HG02763 (cell line): ENCODE measurements around the gene PTPN1.
"Not testable (repeated sequence)": the region's sequence is repeated elsewhere in the genome, so short reads cannot be mapped to it uniquely, and the experiment has no call there.

Experiments used
- ATAC-seq: cut with Tn5 transposase; IDR thresholded peaks from one replicate; pipeline ENCODE4 v1.9.1; 2021; ENCODE audit warnings: mild to moderate bottlenecking, moderate library complexity; ENCODE audit not compliant: unreplicated experiment

Gene PTPN1

DNA sequence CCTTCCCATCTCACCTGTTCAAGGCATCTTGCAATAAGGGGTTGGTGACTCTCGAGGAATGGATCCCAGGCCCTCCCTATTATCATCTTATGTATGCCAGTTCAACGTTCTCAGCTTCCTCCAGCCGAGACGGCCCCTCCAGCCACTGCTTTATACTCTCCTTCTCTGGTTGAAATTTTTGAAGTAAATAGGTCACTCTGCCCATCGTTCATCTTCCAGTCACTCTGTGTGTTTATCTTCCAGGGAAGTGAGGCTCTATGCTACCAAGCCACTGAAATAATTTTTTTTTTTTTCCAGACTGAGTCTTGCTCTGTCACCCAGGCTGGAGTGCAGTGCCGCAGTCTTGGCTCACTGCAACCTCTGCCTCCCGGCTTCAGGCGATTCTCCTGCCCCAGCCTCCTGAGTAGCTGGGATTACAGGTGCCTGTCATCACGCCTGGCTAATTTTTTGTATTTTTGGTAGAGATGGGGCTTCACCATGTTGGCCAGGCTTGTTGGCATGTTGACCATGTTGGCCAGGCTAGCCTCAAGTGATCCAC lies 17.0 kb downstream of the PTPN1 start:
- no peak for ATAC-seq

DNA sequence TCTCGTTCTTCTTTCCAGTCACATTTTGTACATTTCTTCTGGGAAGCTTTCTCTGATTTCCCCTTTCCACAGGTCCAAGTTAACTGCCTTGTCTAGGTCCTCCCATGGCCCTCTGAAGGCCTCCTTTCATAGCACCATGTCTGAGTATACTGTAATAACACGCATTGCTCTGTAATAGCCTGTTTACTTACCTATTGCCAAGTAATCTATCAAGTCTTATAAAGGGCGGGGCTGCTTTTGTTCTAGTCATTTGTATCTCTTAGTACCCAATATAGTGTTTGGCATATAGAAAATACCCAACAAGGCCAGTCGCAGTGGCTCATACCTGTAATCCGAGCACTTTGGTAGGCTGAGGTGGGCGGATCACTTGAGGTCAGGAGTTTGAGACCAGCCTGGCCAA lies 17.9 kb downstream of the PTPN1 start:
- no peak for ATAC-seq

DNA sequence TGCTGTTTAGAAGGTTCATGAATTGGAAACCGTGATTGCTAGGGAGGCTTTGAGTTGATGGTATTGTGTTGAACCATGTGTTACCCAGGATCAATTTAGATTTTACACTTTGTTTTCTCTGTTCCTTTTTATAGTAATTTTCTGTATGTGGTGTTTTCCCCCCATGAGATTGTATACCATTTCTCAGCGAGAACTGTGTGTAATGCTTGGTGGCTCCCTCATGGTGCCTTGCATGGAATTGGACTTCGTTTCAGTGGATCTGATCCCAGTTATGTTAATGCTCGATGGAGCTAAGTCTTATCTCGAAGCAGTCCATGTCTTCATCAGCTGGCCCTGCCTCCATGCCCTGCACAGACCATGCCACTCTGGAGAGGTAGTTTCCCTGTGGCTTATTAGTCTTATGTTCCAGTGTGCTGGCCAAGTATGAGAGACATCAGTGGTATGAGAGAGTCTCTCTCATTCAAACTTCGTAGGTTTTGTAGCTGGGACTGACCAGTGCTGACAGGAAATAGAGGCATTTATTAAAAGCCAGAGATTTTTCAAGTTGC lies 18.7 kb downstream of the PTPN1 start:
- no peak for ATAC-seq

DNA sequence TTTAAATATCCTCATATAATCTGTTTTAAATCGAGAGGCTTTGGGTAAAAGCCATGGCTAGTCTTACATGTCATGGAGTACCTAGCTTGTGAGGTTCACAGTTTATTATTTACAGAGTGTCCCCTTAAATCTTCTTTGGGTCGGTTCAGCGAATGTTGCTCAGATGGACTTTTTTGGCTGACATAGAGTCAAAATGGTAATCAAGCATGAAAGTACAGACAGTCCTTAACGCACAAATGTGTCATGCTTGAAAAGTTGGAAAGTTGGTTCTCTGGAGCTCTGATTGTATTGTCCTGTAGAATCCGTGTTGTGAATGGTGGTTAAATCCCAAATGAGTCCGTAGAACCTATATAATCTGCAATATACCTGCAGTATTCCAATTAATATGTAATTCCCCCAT lies 22.0 kb downstream of the PTPN1 start:
- no peak for ATAC-seq

DNA sequence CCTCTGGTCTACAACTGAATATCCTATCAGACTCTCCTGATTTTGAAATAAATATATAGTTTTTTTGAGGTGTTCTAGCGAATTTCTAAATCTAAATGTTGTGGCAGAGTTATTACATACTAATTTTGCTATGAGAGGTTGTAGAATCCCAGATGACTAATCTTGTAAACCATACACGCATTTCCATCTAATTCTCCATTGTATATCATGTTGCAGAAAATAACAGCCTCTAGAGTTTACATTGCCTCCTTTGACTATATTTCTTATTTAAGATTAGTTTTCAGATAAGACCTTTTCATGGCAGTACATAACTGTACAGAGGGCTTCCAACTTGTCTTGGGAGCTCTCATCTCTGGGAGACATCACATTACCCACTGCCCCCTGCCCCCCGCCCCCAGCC lies 22.9 kb downstream of the PTPN1 start:
- no peak for ATAC-seq

DNA sequence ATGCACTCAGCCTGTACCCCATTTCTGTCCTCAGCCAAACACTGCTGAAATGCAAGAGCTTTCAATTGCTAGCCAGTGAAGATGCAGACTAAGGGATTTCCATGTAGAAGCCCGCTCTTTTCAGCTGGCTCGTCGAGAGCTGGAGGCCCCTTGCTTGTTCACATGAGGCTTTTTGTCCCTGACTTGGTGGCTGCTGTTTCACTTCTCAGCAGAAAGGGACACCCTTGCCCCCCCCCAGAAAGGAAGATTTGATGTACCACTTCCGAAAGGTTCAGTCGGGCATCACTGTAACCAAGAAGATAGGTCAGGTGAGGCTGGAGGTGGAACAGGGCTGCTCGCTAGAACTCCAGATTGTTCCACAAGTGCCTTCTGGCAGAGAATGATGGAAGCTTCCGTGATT lies 23.3 kb downstream of the PTPN1 start:
- no peak for ATAC-seq

DNA sequence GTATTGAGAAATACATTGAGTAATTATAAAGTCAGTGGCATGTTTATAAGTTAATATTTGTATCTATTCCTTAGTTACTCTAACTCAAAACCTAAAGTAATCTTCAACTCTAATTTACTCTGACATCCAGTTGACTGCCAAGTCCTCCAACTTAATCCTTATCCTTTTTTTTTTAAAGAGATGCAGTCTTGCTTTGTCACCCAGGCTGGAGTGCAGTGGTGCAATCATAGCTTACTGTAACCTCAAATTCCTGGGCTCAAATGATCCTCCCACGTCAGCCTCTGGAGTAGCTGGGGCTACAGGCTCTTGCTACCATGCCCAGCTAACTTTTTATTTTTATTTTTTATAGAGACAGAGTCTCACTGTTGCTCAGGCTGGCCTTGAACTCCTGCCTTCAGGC lies 24.4 kb downstream of the PTPN1 start:
- no peak for ATAC-seq

DNA sequence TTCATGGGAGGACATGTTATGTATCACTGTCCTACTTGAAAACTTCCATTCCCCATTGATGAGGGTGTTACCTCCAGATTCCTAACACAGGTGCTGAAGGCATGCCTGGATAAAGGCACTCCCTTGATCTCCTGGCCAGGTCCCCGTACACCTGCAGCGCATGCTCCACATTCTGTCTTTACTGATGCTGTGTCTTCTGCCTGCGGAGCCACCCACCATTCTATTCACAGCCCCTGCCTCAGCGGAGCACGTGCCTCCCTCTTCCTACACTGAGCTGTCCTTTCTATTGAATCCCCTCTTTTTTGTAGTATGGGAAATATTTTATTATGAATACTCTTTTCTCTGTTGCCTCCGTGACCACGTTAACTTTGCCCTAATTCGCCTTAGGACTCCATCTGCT lies 25.0 kb downstream of the PTPN1 start:
- no peak for ATAC-seq

DNA sequence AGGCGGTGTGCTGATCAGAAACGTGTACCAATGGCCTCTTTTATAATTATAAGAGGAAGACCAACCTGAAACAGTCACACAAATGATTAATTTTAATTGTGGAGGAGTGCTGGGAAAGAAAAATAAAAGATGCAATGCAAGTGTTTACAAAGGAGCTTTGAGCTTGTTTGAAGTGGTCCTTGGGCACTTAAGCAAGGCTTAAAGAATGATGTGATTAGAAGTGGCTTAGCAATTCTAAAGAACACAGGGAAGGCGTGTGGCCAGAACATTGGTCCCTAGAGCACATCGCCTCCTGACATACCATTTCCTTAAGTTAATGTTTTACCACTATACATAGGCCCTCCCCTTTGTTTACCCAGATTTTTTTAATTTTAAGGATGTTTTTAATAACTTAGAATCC lies 26.1 kb downstream of the PTPN1 start:
- no peak for ATAC-seq

DNA sequence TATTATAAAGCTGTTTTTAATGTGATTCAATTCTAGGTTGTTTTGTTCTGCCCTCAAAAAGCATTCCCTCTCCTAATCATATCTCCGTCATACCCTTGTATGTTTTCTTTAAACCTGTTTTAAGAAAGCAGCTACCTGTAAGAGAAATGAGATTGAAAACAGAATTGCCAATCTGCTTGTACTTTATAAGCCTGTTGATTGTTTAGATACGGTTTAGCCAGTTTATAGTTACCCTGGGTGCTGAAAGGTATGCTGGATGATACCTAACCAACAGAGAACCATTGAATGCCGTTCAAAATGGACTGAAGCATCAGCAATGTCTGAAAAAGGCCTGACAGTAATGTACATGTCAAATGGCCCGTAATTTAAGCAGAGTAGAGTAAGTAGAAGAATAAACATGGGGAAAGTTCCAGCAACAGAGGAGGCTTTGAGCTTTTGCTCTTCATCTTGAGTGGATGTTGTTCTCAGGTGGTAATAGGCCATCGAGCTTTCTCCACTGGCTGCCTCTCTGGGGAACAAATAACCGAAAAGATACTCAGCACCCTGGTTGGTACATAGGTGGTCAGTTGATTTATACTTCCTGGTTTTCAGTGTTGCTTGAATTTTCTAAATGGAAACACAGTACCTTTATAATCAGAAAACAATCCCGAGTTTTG lies 27.5 kb downstream of the PTPN1 start:
- ATAC-seq: no peak

DNA sequence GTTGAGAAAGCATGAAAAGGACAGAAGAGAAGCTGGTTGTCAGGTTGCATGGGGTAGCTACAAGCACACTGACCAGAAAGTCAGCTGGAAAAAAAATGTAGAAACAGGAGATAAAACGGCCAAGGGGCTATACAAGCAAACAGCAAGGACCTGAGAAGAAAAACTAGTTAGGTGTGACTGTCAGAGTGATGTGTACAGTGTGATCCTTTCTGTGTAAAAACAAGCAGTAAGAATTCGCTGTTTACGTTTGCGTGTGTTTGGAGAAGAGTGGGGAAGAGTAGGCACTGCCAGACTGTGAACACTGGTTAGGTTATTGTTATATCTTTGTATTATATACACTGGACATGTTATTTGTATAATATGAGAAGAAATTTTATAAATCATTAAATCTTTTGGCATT lies 28.1 kb downstream of the PTPN1 start:
- no peak for ATAC-seq

DNA sequence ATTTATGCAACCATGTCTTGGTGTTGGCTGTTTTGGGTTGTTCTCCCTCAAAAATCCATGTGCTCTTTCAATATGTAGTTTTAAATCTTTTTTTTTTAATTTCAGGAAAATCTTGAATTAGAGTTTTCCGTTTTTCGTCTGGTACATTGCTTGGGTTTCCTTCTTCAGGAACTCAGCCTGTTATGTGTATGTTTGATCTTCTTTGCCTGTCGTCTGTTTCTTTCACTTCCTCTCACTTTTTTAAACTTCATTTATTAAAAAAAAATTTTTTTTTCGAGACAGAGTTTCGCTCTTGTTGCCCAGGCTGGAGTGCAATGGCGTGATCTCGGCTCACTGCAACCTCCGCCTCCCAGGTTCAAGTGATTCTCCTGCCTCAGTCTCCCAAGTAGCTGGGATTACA lies 29.6 kb downstream of the PTPN1 start:
- not testable (repeated sequence) for ATAC-seq

DNA sequence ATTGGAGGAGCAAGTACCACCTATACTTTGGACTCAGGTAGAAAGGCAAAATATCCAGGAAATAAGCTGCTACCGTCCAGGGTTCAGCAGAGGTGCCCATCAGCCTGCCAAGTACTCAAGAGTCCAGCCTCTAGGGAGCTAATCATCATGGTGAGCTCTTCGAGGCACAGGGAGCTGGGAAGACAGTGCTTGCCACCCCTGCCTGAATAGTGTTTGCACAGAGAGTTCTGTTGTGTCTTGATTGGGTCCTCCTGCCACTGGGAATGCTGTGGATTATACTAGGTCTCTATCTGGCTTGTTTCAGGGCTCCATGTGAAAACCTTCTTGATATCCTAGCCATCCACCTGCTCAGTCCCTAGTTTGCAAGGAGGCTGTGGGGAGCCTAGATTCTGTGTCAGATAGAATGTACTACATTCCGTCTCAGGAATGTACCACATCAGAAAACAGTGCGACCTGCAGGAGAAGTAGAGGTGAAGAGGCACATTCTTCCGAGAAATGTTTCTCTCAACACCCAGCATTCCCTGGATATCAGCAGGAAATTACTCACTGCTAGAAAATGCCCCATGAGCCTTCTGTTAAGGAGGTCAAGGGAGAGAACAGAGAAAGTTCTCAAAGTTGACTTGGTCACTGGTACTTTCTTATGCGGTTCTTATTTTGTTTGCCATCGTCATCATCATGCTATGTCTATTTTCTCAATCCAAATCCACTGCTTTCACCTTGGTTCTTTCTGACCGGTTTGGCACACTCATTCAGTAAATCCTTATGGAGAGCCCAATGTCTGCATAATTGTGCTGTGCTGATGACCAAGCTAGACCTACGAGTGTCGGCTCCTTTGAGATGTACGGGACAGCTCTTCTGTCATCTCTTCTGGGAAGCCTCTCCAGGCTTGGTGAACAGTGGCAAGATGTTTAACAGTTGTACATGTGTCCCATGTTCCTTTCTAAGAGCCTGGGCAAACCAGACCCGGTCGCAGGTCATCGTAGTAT lies 30.7 kb downstream of the PTPN1 start:
- no peak for ATAC-seq

DNA sequence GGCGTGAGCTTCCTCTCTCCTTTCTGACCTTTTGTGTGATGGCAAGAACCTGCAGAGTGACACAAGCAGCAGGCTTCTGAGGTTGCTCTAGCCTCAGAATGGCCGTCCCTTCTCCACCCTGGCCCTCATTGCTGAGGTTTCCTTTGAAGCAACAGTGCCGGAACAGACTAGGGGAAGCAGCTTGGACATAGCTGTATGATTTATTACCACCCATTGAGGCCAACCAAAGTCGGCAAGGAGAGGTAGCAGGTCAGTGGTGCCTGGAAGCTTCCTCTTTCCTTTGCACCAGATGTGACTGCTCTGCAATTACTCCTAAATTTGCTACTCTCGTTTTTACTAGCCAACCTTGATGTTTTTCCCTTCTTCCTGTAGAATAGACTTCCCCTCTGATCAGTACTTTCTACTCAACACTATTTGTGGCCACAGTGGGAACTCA lies 31.4 kb downstream of the PTPN1 start:
- ATAC-seq: peak; percentile 43

DNA sequence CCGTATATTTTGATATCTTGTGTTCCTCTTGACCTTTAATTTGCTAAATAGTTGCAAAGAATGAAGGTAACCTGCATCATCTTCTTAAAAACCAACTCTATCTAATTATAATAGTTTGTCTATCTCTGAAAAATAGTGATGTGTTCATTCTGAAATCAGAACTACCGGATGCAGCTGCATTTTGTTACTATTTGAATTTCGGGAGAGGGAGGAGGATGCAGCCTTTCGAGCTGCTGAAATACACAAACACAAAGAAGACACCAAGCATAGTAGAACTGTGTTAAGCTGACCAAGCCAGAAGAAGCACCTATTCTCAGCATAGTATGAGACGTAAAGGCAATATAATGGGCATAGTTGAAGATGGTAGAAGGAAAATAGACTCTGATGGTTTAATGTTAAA lies 33.1 kb downstream of the PTPN1 start:
- no peak for ATAC-seq

DNA sequence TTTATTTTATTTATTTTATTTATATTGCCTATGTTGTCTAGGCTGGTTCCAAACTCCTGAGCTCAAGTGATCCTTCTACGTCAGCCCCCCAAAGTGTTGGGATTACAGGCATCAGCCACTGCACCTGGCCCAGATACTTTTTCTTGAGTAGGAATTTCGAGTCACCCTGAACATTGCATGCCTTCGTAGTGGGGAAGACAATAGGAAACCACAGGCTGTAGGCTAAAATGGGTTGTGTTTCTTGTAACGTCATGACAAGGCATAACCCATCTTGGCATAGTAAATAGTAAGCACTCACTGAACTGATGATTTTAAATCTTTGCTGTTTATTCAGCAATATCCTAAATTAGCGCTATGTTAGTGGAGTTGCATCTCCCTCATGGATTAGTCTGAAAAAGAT lies 34.9 kb downstream of the PTPN1 start:
- no peak for ATAC-seq

DNA sequence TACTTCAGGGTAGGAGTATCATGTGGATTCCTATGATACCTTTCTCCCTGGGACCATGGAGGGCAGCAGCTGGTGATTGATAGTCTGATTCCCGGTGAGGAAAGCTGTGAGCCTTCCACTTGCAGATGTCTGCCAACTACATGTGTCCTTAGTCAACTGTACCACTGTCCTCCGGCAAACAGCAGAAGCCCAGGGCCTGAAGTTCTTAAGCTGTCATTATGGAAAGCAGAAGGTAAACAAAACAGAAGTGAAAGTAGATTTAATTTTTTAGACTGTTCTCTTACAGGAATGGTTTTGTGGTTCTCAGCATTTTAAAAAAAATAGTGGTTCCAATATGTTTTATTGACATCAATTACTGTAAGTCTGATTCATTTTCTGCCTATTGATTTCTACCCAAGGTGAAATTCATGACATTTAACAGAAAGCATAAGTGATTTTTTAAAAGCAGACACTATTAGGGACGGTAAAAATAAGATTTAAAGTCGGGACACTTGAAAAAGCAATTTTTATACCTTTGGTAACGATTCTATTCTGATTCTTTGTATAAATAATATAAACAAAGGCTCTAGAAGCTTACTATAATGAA lies 36.6 kb downstream of the PTPN1 start:
- no peak for ATAC-seq

DNA sequence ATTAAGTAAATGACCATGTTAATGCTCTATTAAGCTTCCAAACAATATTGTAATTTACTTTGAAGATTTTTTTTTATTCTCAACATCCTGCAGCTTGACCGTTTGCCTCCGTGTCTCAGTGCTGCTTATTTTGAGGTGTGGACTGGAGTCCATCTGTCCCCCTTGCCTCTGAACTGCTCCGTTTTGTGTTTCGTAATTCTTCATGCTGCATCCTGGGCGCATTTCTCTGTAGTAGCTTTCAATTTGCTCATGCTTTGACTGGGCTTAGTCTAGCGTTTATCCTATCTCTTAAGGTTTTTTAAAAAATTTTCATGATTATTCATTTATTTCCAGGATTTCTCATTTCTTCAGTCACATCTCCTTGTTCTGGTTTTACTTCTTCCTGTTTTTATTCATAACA lies 37.8 kb downstream of the PTPN1 start:
- no peak for ATAC-seq

DNA sequence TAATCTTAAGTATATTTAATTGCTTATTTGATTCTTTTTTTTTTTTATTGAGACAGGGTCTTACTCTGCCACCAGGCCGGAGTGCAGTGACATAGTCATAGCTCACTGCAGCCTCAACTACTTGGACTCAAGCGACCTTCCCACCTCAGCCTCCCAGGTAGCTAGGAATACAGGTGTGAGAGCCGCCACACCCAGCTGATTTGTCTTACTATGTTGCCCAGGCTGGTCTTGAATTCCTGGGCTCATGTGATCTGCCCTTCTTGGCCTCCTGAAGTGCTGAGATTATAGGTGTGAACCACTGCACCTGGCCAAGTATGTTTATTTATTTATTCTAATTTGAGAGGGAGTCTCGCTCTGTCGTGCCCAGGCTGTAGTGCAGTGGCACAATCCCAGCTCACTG lies 38.2 kb downstream of the PTPN1 start:
- ATAC-seq: no peak

DNA sequence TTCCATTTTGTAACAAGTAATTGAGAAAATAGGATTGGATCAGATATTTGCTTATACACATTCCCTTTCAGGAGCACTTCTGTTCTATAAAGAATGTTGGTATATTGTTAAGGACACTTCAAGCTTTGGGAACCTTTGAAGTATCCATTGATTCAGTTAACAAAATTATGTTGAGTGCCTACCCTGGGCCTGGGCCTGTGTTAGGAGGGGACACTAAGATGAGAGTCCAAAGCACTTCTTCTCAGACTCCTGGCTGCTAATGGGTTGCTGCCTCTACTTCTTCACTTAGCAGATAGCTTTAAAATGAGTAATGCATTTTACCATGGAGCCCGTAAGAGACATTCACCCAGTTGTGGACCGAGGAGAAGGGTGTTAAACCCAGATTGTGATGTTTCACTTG lies 40.3 kb downstream of the PTPN1 start:
- no peak for ATAC-seq

DNA sequence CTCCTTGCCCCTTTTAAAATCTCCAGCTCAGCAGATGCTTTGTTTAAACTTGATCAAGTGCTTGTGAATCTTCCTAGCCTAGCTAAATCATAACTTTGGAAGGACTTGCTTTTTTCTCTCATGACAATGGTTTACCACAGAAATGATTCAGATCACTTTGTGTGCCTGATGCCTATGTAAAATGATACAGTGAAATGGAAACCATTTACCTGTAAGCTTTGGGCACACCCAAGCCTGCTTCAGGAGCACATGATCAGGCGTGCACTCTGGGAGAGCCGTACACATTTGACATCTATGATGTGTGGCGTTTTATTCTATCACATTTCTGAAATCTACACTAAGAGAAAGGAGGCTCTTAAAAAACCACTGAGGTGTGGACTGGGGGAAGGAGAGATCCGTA lies 41.1 kb downstream of the PTPN1 start:
- no peak for ATAC-seq
